Occipital lobe (tissue), 2 donors: Measurements from ENCODE around the gene MLLT3. TPM values are rescaled to one million over a fixed set of nuclear protein-coding genes. Genes with fewer than 3 reads are reported as not detected.

Experiments used
- DNase-seq: peaks from one replicate; lab custom pipeline; 2025; lab: John Stamatoyannopoulos, UW
- total RNA-seq: library from RNA; depleted of rRNA; stranded (reverse); fragments of >200 nt; gene quantifications from one replicate; pipeline ENCODE4 v1.2.3, GENCODE V29; 2014

Gene MLLT3
- total RNA-seq, 1 donor from 2014 or later, result 152 TPM

- no peak for DNase-seq
Observed at GRCh38 chr9:20418485-20418884, 203.8 kb downstream of the MLLT3 start.

DNA sequence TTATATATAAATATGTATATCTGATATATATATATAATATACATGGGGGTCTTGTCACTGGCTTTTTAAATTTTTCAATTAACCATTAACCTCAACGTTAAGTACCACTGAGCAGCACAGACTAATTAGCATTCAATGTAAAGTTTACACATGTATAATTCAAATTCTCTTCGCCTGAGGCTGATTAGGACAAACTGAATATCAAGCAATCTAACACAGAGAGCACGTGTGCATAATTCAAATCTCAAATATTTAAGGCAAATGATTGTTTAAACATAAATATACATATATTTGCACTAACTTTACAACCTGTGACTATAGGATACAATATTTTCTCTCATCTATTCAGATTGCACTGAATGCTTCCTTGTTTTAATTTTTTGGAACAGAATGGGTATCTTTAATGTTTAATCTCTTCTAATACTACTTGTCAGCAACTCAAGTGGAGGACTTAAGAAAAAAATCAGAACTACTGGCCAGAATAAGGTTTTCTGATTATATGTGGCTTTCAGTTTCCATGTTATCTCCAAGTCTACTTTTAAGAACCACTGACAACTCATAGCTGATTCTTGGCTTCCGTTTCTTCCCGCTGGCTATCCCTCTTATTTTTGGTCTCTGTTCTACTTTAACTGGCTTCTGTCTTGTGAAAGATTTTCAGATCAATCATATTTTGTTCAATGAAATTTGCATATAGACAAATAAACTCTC is 204.8 kb downstream of the MLLT3 start:
- no peak for DNase-seq

DNA sequence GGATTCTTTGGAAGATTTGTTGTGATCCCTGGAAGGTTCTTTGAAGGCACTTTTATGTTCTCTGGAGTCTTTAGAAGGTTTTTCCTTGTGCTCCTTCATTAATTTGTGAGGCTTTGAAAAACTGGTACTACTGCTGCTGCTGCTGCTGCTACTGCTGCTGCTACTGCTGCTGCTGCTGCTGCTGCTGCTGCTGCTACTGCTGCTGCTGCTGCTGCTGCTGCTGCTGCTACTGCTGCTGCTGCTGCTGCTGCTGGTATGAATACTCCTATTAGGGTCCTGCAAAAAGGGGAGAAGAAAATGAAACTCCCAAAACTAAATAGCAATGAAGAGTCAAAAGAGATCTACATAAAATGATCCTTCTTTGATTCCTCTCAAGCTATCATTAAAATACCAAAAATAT is 208.1 kb downstream of the MLLT3 start:
- DNase-seq, result no peak

- no peak for DNase-seq
Observed at GRCh38 chr9:20409321-20410092, 212.8 kb downstream of the MLLT3 start.

- DNase-seq, result no peak
Observed at GRCh38 chr9:20408513-20408912, 213.8 kb downstream of the MLLT3 start.

- DNase-seq, result no peak
Observed at GRCh38 chr9:20407013-20407412, 215.3 kb downstream of the MLLT3 start.

GRCh38 chr9:20406344-20406743 is 216.0 kb downstream of the MLLT3 start:
- no peak for DNase-seq

DNA sequence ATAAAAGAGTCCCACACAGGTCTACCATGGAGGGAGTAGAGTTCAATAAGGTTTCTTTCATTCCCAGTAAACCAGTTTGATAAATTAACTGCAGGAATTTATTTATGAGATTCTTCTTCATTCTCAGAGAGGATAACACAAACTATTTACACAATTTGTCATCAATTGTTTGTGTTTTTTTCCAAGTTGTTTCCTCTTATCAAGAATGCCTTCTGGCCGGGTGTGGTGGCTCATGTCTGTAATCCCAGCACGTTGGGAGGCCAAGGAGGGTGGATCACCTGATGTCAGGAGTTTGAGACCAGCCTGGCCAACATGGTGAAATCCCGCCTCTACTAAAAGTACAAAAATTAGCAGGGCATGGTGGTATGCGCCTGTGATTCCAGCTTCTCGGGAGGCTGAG is 216.7 kb downstream of the MLLT3 start:
- no peak for DNase-seq

DNA sequence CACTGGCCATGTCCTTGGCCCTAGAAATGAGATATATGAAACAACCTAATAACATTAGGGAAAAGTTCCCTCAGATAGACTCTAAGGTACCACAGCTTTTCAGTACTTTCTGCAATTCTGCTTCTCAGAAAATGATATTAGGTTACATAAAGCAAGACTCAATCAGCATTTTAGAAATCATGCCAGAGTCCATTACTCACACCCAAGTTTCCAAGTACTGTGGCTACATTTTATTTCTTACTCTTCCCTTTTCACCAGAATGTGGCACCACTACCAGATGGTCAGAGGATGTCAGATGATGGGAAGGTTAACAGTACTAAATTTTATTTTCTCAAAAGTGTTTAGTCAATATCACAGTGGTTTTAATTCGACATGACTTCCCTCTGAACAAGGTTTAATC is 217.2 kb downstream of the MLLT3 start:
- no peak for DNase-seq

GRCh38 chr9:20404192-20404813 is 218.0 kb downstream of the MLLT3 start:
- DNase-seq, result no peak

DNA sequence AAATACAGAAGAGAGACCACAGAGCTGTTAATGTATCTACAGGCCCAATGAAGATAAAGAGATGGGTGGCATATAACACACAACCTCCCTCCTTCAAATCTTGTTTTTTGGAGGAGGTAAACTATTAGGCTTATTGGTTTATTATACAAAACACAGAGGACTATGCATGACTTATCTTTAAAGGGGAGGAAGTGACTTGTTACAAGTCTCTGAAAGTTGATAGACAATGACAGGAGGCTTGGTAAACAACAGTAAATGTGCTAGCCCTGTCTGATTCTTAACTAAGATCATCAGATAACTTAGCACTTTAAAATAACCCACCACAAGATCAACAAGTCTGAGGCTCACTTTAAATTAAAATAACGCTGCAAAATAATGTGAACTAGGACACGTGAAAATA is 219.0 kb downstream of the MLLT3 start:
- no peak for DNase-seq

DNA sequence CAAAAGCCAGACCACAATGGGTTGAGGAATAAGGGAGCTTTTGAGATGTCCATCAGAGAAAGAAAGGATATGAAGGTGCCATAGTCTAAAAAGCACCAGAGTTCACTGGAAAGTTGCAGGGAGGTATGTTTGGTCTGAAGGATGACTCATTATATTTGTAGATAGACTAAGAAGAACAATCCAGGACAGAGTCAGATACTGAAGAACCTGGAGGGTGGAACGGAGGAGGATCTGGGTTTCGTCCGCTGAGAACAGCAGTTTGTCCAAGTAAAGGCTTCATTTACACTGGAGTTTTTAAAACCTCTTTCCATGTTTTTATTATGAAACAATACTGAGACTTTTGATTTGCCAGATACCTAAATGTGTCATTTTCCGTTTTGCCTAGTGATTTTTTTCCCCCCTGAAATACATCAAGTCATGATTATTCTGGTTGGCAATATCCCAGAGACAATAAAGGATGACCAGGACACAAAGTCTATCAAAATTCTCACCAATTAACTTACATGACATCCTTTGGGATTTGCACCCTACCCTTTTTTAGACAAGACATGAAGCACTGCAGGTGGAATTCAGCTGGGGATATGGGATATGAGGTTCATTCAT is 219.9 kb downstream of the MLLT3 start:
- DNase-seq, result no peak

DNA sequence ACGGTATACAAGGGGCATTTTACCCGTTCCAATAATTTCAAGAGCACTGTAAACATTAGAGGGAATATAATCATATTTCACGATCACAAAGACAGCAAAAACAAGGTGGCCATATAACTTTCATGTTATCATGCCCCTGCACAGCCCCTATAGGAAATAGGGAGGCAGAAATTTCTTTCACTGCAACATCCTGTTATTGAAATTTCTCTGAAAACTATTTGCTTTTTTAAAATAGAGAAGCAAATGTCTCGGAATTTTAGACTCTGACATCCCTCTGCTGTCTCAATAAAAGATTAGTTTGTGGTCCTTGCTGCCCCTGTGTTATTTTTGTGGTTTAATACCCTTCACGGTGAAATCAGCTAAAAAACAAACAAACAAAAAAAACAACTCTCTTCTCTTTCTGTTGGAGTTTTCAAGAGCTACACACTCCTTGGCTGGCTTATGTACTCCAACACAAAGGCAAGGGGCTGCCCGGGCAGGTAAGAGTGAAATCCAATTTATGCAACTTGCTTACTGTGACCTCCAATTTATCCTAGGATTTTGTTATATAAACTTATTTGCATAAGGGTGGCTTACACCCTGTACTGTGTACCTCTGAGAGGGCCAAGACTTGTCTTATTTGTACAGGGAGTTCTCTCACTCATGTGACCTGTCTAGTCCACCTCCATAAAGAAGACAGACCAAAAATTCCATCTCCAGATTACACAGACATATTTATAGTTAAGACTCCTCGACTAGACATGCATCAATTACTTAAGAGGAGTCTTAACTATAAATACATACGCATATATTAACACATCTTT is 223.6 kb downstream of the MLLT3 start:
- DNase-seq, result no peak

GRCh38 chr9:20397348-20397747 is 225.0 kb downstream of the MLLT3 start:
- no peak for DNase-seq

DNA sequence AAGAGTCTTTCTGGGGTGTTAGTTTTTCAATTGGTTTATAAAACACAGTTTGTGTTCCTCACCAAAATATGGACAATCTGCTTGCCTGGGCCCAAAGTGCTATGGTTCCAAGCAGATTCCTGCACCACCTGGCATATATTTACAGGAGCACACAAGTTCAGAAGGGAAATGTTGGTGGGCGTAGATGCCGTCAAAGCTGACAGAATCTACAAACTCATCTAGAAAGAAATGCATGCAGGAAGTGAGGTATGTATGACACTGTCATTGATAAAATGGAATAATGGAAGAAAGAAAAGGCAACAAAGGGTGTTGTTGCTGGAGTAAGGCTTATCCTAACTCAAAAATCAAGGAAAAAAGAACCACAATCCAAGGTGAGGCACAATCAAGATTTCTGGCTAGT is 225.8 kb downstream of the MLLT3 start:
- no peak for DNase-seq

DNA sequence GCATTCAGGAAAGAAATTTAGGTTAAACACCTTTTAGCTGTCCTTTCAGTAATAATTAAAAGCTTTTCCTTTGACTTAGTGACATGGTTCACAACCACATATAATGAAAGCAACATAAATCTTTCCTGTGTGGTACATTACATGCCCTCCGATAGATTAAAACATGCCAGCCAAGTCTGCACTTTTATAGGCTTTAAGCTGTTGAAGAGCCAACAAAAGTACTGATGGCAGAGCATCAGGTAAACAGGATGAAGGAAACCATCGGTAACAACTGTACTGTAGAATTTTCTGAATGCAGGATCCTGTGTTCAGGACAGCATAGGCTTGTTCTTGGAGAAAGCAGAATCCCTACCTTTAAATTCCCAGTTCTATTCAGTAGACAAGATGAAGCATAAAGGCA is 226.6 kb downstream of the MLLT3 start:
- DNase-seq, result no peak

DNA sequence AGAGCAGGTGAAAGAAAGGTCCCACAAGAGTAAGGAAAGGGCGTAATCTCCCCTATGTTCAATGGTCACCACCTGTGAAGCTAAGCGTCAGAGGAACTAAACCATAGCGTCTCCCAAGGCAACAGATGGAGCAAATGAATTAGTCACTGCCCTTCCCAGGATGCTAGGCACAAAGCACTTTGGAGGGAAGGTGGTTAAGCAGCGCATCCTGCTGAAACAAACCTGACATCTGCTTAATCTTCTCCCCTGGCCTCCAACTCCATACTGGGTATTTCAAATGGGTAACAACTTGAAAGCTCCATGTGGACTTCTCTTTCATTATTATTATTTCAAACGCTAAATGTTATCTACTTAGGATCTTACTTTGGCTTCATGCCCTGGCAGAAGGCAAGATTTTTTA is 227.3 kb downstream of the MLLT3 start:
- DNase-seq, result no peak

DNA sequence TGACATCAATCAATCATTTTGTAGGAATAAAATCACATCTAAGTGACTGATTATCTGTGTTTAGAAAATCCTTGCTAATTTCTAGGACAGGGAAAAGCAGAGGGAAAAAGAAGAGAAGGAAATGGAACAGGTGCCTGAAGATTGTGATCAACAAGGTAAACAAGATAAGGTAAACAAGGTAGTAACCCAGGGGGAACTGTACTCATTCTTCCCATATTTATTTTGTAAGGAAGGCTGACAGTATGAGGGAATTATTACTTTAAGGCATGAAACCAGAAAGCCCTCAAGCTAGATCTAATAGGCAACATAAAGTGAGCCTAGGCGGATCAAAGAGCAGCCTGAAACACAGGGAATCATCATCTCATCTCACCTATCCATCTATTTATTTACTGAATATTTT is 231.1 kb downstream of the MLLT3 start:
- no peak for DNase-seq

GRCh38 chr9:20390400-20390799 is 231.9 kb downstream of the MLLT3 start:
- DNase-seq, result no peak

DNA sequence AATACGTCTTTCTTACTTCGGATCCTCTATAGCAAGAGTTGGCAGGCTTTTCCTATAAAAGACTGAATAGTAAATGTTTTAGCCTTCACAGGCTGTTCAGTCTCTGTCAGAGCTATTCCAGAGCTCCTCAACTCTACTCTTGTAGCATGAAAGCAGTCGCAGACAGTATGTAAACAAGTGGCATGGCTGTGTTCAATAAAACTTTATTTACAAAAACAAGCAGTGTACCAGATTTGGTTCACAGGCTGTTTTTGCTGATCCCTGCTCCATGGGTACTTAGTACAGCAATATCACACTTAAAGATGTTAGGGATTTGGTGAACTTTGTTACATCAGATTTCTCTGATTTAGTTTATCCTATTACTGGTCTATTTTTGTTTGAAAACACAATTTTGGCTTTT is 235.2 kb downstream of the MLLT3 start:
- DNase-seq, result no peak

DNA sequence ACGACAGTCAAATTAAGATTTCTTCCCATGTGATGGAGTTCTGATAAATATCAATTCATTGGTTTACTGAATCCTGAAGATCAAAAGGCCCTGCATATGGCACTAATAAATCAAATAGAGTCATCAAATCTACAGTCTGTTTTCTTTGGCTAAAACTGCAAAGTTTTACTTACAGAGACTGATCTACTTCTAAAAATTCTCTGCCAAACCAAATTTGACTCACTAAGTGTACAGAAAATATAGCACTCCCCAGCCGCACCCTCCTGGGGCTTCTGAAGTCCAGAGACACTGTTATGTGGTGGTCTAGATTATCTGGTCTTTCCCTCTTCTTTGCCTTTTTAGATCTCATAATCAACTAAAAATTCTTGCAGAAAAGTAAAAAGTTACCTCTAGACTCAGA is 237.7 kb downstream of the MLLT3 start:
- no peak for DNase-seq
